ENCODE data around the gene RPGRIP1. TPM values are rescaled to one million over a fixed set of nuclear protein-coding genes. Genes with fewer than 3 reads are reported as not detected.
"Not testable (repeated sequence)": the region's sequence is repeated elsewhere in the genome, so short reads cannot be mapped to it uniquely, and the experiment has no call there.

The RPGRIP1 gene
- total and polyA plus RNA-seq, 8 donors: 0.08 to 0.31 (median 0.21) TPM; not detected in 3

DNA sequence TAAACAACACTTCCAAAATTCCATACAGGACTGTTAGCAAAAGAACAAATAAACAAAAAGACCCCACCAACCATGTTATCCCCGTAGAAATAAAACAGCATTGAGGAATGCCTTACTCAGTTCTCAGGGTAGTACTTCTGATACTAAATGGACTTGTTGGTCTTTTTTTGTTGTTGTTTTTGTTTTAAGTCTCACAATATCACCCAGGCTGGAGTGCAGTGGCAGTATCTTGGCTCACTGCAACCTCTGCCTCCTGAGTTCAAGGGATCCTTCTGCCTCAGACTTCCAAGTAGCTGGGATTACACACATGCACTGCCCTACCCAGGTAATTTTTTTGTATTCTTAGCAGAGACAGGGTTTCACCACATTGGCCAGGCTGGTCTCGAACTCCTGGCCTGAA lies 27.7 kb upstream of the RPGRIP1 start:
- peaks cover 7 to 32% (median 30%) of the 10 kb centered on the region in 3 donors for H3K4me1 ChIP-seq

DNA sequence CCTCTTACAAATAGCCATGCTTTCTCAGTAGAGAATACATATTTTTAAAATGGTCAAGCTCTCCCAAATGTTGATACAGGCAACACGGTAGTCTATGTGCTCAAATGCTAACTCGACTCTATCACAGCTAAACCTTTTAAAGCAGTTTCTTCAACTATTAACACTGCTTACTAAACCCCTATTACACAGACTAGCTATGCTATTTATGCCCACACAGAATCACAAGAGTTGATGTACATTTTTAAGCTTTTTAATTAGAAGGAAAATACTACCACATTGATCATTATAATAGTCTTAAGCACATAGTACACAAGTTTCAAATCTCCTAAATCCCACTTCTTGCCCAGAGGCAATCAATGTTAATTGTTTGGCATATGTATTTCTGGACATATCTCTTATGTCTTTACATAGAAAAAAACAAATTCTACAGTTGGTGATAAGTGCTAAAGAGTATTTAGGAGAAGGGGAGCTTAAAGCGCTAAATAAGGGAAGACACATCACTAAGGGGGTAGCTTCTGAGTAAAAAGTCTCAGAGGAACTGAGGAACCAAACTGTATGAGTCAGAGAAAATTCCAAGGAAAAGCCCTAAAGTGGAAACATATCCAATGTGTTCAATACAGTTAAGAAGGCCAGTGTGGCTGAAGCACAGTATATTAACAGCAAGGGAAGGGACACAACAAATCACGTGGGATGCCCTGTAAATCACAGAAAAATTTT lies 24.3 kb upstream of the RPGRIP1 start:
- H3K27me3 ChIP-seq: no peaks in the 10 kb centered on the region
- no peak overlapping the region for H3K4me3 ChIP-seq
- WGBS, 2 donors: 41 to 42% methylated on average over 4 of the region's 4 CpGs
- H3K4me1 ChIP-seq: peaks cover 7 to 34% (median 26%) of the 10 kb centered on the region in 3 donors
- H3K36me3 ChIP-seq: peaks cover 0 to 15% (median 2%) of the 10 kb centered on the region in 3 donors
- TF ChIP-seq, protein P1, sequence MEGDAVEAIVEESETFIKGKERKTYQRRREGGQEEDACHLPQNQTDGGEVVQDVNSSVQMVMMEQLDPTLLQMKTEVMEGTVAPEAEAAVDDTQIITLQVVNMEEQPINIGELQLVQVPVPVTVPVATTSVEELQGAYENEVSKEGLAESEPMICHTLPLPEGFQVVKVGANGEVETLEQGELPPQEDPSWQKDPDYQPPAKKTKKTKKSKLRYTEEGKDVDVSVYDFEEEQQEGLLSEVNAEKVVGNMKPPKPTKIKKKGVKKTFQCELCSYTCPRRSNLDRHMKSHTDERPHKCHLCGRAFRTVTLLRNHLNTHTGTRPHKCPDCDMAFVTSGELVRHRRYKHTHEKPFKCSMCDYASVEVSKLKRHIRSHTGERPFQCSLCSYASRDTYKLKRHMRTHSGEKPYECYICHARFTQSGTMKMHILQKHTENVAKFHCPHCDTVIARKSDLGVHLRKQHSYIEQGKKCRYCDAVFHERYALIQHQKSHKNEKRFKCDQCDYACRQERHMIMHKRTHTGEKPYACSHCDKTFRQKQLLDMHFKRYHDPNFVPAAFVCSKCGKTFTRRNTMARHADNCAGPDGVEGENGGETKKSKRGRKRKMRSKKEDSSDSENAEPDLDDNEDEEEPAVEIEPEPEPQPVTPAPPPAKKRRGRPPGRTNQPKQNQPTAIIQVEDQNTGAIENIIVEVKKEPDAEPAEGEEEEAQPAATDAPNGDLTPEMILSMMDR (IDR thresholded peaks at IDR 0.05): no peak
- DNase-seq (no peak), FAIRE-seq (no peak), ATAC-seq (peak in 1 of 4 donors; percentile 29)
- H3K27ac ChIP-seq: no peak overlapping the region
- no peaks in the 10 kb centered on the region for H3K9me3 ChIP-seq
- intact Hi-C loops (cut with DNase I): no loop called here

More for the DNA sequence above, 27.7 kb upstream of the RPGRIP1 start:
- WGBS, 2 donors: 80 to 88% methylated on average over 2 of the region's 2 CpGs
- DNase-seq: no peak
- Histone ChIP-seq H3K36me3 (peaks cover 0 to 20% (median 7%) of the 10 kb centered on the region in 3 donors), H3K9me3 (no peaks in the 10 kb centered on the region), H3K27me3 (no peaks in the 10 kb centered on the region), H3K4me3 (no peak overlapping the region), H3K27ac (no peak overlapping the region)
- TF ChIP-seq, protein P1 (IDR thresholded peaks at IDR 0.05): no peak
- FAIRE-seq: no peak
- no peak for ATAC-seq
- intact Hi-C loops (cut with DNase I): no loop called here

DNA sequence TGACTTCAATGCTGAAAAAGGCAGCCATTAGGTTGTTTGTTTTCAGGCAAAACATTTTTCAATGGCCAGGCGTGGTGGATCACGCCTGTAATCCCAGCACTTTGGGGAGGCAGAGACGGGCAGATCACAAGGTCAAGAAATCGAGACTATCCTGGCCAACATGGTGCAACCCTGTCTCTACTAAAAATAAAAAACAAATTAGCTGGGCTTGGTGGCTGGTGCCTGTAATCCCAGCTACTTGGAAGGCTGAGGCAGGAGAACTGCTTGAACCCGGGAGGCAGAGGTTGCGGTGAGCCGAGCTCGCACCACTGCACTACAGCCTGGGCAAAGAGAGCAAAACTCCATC lies 23.8 kb upstream of the RPGRIP1 start:
- H3K4me3 ChIP-seq; DNase-seq; ATAC-seq; H3K27ac ChIP-seq; FAIRE-seq; H3K27me3 ChIP-seq; intact Hi-C loops (cut with DNase I); H3K9me3 ChIP-seq: not testable (repeated sequence)
- WGBS, 2 donors: 78 to 80% methylated on average over 8 of the region's 8 CpGs
- H3K4me1 ChIP-seq: peaks cover 7 to 34% (median 26%) of the 10 kb centered on the region in 3 donors
- peaks cover 0 to 15% (median 4%) of the 10 kb centered on the region in 3 donors for H3K36me3 ChIP-seq

DNA sequence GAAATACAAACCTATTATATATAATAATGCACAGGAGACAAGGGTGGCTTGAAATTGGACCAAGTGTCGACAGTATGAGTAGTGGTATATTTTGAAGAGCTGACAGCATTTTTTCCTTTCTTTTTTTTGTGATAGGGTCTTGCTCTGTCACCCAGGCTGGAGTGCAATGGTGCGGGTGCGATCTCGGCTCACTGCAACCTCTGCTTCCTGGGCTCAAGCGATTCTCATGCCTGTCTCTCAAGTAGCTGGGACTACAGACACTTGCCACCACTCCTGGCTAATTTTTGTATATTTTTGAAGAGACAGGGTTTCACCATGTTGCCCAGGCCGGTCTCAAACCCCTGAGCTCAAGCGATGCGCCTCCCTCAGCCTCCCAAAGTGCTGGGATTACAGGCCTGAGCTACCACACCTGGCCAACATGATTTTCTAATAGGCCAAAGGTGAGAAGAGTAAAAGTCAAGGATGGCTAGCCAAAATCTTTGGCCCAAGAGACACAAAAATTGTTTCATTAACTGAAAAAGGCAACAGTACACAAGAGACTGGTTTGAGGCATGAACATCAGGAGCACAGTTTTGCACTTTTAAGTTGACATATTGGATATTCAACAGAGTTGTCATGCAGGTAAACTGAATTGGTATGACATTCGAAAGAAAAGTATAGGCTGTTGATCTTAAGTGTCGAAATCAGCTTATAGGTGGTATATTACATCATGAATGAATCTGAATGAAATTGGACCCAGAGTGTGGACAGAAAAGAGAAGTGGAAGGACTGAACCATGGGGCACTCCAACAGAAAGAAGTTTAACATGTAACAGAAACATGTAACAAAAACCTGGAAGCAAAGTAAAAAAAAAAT lies 23.1 kb upstream of the RPGRIP1 start:
- Histone ChIP-seq H3K27ac (no peak overlapping the region), H3K4me1 (peaks cover 12 to 37% (median 33%) of the 10 kb centered on the region in 3 donors), H3K4me3 (no peak overlapping the region)

DNA sequence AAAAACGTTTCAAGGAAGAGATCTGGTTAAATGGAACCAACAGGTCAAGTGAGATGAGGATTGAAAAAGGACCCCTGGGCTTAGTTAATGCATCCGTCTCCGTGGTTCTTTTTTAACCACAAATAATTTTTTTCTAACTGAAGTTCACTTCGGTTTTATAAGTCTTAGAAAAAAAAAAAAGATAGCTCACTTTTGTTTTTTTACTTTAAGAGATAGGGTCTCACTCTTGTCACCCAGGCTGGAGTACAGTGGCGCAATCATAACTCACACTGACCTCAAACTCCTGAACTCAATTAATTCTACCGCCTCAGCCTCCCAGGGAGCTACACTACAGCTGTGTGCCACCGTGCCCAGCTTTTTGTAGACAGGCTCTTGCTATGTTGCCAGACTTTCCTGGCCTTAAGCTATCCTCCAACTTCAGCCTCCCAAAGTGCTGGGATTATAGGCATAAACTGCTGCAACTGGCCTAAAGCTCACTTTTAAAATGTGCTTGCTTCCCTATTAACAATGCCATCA lies 22.4 kb upstream of the RPGRIP1 start:
- peaks cover 14 to 44% (median 40%) of the 10 kb centered on the region in 3 donors for H3K4me1 ChIP-seq
- no peaks in the 10 kb centered on the region for H3K9me3 ChIP-seq
- 32% methylated on average over 7 of the region's 7 CpGs for WGBS, 2 donors
- peak in 3 of 4 donors; percentile 38 to 47 (median 44) for ATAC-seq
- H3K4me3 ChIP-seq: no peak overlapping the region
- H3K36me3 ChIP-seq: peaks cover 0 to 21% (median 4%) of the 10 kb centered on the region in 3 donors
- H3K27me3 ChIP-seq: no peaks in the 10 kb centered on the region
- intact Hi-C loops (cut with DNase I): no loop called here
- no peak for FAIRE-seq
- TF ChIP-seq, protein P1 (IDR thresholded peaks at IDR 0.05): no peak
- no peak overlapping the region for H3K27ac ChIP-seq
- DNase-seq: no peak

More for the DNA sequence above, 23.1 kb upstream of the RPGRIP1 start:
- intact Hi-C loops (cut with DNase I): no loop called here
- DNase-seq (no peak), FAIRE-seq (no peak), ATAC-seq (no peak)
- H3K9me3 ChIP-seq: no peaks in the 10 kb centered on the region
- H3K36me3 ChIP-seq: peaks cover 0 to 15% (median 4%) of the 10 kb centered on the region in 3 donors
- WGBS, 2 donors: 88 to 91% methylated on average over 10 of the region's 10 CpGs
- TF ChIP-seq, protein P1 (IDR thresholded peaks at IDR 0.05): no peak
- no peaks in the 10 kb centered on the region for H3K27me3 ChIP-seq

Data from pancreas (tissue), 10 donors.